IPS-NIHi7 (cell line): ENCODE measurements around the gene TTC14.
"Not testable (repeated sequence)": the region's sequence is repeated elsewhere in the genome, so short reads cannot be mapped to it uniquely, and the experiment has no call there.

Source experiments
- DNase-seq: peaks from one replicate; pipeline ENCODE4 v3.0.0; 2012; ENCODE audit warnings: mixed read lengths; ENCODE audit errors: extremely low spot score

TTC14 gene, protein sequence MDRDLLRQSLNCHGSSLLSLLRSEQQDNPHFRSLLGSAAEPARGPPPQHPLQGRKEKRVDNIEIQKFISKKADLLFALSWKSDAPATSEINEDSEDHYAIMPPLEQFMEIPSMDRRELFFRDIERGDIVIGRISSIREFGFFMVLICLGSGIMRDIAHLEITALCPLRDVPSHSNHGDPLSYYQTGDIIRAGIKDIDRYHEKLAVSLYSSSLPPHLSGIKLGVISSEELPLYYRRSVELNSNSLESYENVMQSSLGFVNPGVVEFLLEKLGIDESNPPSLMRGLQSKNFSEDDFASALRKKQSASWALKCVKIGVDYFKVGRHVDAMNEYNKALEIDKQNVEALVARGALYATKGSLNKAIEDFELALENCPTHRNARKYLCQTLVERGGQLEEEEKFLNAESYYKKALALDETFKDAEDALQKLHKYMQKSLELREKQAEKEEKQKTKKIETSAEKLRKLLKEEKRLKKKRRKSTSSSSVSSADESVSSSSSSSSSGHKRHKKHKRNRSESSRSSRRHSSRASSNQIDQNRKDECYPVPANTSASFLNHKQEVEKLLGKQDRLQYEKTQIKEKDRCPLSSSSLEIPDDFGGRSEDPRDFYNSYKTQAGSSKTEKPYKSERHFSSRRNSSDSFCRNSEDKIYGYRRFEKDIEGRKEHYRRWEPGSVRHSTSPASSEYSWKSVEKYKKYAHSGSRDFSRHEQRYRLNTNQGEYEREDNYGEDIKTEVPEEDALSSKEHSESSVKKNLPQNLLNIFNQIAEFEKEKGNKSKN

DNA sequence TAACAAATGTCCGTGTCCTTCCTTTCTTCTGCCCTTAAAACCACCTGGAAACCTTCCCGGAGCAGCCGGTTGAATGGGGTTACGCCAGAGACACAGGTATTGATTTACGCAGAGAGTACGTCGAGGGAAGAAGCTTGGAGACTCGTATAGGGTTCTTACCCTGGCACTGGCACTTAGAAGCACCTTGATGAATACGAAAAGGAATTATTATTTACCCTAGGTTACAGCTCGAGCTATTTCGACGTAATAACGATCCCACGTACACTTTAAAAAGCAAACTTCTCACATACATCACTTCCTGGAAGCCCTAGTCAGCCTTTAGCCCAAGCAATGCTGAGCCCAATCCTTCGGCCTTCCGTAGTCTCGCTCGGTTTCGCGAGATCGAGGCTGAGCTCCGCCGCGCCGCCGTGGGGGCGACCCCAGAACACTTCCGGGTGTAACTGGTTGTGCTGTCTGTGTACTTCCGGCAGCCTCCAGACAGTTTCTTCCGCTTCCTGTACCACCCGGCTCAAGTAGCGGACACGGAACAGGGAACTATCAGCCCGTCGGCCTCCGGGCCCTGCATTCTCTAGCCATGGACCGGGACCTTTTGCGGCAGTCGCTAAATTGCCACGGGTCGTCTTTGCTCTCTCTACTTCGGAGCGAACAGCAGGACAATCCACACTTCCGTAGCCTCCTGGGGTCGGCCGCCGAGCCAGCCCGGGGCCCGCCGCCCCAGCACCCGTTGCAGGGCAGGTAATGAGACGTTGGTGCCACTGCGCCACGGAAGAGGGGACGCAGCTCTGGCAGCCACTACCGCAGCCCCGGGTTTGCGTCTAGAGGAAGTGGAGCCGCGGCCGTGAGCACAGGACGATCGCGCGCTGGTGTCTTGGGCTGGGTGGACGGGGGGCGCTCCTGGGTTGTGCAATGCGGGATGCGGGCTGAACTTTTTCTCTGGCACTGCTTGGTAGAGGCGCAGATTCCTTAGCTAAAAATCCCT is at the start of gene TTC14:
TTC14 (plus strand) TSS at position 476 of the 979 bp plus-strand sequence; CDS start at position 575, 99 bp downstream.
- DNase-seq = peak; percentile 92

DNA sequence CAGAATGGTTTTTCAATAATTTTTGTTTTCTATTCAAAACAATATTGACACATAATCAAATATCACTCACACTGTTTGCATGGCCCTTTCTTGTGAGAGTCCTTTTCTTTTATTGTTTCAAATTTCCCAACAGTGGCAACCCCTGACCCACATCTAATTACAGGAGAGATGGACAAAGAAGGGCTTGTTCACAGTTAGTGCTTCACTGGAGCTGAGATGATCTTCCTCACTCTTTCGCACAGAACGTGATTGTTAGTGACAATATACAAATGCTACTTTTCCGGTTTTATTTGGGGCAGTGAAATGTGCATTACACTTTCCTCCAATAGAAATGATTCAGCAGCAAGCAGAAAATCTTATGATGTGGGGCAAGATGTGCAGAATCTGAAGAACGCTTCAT is 38.6 kb upstream of the TTC14 start:
- DNase-seq = no peak

DNA sequence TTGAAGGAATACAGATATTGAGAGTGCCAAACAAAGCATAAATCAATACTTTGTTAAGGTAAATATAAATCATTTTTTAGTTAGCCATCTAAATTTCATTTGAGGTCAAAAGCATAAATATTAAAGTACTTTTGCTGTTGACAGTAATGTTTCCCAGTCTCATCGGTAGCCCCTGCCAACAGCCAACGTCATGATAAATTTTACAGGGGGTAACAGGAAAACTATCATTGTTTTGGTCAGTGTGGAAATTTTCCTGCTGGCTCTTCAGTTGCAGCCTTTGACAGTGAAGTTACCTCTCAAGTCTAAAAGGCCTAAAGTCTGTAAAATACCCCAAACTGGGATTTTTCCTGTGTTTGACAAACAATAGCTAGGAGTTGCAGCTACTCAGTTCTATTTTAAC is 37.3 kb upstream of the TTC14 start:
- DNase-seq = no peak

DNA sequence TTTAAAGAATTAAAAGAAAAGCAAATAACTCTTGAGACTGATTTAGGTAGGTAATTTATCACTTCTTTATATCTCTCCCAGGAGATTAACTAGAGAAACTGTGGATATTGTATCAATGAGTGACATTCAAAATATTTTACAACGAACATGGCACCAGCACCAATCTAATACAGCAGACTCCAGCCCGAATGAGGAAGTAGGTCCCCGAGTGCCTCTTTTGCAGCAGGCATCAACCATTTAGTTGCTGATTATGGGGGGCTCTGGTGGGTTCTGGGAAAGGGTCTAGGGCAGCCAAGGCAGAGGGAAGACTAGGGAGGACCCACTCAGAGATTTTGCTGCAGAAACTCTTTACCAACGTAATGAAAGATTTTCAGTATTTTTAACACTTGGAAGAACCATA is 31.7 kb upstream of the TTC14 start:
- no peak for DNase-seq

DNA sequence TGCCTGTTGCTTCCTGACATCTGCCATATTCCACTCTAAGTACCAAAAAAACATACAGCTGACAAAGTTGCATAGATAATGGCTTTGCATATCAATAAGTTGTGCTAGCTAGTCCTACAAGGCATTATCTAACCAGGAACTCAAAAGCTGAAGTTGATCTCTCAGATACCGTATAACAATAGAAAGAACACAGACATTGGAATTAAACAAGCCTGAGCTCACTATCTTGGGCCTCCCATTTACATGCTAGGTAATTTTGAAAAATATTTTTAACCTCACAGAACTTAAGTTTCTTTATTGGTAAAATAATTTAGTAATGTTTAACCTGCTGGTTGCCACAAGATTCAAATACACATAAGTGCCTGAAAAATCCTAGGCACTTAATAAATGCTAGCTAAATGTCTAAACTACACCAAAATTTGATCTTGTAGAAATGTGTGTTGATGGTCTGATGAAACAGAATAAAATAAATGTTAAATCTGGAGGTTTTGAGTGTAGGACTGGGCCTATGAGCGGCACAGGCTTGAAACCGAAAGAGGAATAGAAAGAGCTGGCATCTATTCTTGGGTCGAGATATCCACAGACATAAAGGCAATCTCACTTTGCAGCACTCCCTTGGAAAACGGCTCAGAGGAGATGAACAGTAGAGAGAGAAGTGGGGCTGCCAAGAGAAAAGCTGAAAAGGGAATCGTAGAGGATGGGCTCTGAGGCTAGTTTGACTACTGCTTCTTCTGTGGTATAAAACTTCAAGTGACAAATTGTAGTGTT is 29.9 kb upstream of the TTC14 start:
- DNase-seq = no peak

DNA sequence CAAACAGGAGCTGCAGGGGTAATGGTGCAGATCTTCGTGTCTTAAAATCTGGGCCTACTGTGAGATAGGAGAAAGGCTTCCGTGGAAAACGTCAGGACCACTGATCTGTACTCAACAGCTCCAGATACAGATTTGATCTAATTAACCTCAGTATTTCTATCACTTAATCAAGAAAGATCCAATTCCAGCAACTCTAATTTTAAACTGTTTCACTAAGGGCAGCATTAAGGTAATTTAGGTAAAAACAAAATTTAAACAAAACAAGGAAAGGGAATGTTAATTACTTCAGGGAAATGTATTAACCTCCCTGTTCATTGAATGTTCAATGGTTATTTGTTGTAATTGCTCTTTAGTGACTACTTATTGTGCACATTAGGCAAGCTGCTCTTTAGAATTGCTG is 26.4 kb upstream of the TTC14 start:
- no peak for DNase-seq

DNA sequence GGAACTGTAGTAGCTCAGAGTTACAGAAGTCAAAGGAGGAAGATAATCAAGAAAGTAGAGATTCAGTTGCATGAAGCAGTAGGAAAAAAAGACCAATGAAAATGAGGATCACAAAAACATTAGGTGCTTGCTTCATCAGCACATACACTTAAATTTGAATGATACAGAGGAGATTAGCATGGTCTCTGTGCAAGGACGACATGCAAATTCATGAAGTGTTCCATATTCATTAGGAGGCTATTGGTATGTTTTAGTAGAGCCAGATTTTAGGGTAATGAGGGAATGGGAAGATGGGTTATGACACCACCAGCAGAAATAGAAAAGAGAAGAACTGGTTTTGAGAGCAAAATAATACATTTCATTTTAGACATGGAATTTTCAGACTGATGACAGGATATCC is 21.0 kb upstream of the TTC14 start:
- DNase-seq = no peak

DNA sequence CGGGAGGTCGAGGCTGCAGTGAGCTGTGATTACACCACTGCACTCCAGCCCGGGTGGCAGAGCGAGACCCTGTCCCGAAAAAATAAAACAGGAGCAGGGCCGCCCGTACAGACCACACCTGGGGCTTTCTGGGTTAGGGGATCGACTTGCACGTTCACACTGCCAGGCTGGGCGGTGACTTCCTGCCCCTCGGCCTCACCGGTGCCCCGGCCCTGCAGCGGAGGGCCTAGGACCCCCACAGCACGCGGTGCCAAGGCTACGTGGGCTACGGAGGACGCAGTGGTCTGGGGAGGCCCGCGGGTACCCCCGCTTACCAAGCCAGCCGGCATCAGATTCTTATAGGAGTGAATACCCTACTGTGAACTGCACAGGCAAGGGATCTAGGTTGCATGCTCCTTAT is 11.6 kb upstream of the TTC14 start:
- no peak for DNase-seq

DNA sequence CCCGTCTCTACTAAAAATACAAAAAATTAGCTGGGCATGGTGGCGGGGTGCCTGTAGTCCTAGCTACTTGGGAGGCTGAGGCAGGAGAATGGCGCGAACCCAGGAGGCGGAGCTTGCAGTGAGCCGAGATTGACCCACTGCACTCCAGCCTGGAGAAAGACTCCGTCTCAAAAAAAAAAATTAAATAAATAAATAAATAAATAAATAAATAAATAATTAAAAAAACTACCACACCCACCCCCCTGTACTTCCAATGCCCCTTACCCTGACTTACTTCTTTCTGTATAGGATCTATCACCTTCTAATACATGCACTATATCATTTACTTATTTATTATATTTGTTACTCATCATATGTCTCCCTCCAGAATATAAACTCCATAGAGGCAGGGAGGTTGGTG is 8.3 kb upstream of the TTC14 start:
- DNase-seq = not testable (repeated sequence)

DNA sequence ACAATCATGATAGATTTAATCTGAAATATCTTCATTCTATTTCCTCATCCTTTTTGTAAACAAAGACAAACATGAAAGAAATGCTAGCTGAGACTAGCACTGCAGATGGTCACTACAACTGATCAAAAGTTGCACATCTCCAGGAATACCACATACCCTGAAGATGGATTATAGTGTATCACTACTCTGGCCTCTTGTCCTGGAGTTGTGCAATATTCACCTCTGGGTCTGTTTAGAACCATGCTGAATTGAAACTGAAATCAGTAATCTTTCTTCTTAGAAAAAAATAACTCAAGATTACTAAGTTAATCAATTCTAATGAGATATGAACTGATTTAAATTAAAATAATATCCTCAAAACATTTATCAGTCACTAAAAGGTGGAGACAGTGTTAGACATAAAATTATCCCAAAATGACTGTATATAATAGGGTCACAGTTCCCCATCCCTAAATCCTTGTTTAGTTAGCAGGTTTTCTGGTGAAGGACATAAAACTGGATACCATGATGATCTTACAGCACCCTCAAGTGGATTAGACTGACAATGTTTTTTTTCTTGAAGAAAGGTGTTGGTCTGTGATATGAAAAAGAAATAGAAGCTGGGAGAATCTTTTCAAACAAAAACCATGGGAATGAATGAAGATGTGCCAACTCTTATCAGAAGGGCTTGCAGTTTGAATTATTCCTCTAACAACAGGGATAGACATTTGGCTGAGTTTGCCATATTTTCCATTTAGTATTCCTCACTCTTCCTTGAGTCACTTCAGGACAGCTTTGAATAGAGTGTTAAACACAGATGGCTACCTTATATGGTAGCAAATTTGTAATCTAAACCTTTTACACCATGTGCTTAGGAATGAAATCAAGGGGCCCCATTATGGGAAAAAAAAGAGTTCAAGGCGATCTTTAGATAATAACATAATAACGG is 7.1 kb upstream of the TTC14 start:
- peak; percentile 13 for DNase-seq

DNA sequence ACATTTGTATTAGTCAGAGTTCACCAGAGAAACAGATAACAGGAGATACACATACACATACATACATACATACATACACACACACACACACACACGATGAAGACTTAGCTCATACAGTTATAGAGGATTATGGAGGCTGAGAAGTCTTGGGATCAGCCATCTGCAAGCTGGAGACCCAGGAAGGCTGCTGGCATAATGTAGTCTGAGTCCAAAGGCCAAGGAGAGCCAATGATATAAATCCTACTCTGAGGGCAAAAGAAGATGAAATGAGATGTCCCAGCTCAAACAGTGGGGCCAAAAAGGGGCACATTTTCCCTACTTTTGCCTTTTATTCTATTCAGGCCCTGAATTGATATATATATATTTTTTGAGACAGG is 6.4 kb upstream of the TTC14 start:
- DNase-seq = no peak

DNA sequence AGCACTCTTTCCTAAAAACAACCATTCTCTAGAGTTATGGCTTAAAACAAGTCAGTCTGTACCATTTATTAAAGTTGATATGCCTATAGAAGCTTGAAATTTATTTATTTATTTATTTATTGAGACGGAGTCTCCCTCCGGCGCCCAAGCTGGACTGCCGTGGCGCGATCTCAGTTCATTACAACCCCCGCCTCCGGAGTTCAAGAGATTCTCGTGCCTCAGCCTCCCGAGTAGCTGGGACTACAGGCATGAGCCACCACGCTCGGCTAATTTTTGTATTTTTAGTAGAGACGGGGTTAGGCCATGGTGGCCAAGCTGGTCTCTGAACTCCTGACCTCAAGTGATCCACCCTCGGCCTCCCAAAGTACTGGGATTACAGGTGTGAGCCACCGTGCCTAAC is 1.5 kb upstream of the TTC14 start:
- DNase-seq = no peak

DNA sequence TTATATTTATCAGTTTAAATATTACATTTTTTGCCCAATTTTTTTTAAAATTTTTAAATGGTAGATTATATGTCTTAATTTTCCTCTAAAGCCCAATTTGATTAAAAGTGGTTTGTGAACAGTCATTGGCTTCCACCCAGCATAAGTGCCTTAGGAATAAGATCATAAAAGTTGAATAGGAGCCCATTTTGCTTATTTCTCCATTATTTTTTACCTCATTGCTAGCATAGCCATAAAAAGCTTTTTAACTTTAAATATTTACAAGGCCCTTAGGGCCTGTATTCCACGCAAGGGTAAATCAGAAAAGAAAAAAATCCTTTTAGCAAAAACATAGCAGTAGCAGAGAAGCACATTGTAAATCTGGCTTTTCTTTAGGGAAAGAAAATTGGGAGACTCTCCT is 9.0 kb downstream of the TTC14 start:
- no peak for DNase-seq

DNA sequence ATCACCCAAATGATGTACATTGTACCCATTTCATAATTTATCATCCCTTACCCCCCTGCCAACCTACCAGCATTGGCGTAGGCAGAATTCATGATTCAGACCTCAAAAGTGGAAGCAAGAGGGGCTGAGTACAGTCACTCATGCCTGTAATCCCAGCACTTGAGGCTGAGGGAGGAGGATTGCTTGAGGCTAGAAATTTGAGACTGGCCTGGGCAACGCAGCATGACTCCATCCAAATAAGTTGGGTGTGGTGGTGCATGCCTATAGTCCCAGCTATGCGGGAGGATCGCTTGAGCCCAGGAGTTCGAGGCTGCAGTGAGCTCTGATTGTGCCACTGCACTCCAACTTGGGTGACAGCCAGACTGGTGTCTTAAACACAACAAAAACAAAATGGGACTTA is 10.4 kb downstream of the TTC14 start:
- DNase-seq = no peak

DNA sequence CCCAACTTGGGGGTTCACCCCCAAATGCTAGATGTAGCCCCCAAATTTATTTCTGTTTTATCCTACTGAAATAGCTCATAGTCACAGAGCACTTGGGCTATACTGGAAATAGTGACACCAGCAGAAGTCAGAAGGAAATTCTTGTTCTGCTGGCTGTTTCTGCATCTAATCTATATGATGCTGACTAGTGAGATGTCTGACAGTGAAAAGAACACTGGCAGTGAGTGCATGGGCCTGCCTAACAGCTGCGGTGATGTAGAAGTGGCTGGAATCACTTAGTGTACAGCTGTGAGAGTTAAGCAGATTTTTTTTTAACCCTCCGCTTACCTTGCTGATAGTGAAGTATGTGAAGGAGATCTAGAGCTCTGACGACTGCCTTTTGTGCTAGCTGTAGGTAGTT is 14.0 kb downstream of the TTC14 start:
- DNase-seq = no peak

DNA sequence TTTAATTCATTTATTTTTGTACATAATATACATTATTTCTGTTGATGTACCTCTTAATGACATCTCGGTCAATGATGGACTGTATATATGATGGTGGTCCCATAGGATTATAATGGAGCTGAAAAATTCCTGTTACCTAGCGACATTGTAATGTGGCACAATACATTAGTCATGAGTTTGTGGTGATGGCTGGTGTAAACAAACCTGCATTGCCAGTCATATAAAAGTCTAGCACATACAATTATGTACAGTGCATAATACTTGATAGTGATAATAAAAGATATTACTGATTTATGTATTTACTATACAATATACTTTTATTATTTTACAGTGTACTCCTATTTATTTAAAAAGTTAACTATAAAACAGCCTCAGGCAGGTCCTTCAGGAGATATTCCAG is 15.1 kb downstream of the TTC14 start:
- DNase-seq = no peak

DNA sequence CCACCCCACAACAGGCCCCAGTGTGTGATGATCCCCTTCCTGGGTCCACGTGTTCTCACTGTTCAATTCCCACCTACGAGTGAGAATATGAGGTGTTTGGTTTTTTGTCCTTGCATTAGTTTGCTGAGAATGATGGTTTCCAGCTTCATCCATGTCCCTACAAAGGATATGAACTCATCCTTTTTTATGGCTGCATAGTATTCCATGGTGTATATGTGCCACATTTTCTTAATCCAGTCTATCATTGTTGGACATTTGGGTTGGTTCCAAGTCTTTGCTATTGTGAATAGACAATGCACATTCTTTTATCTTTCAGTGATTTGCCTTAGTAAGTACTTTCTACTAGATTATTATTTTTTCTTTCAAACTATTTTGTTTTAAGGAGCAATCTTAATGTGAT is 16.6 kb downstream of the TTC14 start:
- not testable (repeated sequence) for DNase-seq

DNA sequence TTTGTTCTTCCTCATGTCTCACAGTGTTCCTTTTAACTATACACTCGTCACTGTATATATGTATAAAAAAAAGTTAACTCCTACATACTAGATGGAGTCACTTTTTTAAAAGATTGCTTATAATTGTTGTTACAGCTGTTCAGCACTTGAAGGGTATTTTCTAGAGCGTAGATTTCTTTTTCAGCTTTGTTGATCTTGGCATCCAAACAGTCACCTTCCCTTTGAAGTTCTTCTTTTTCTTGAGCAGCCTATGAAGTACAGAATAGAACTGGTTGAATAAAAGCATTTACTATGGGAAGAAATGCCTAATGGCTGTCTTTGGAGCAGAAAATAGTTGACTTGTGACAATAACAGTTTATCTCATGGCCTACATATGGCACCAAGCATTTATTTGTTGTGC is 17.8 kb downstream of the TTC14 start:
- no peak for DNase-seq

DNA sequence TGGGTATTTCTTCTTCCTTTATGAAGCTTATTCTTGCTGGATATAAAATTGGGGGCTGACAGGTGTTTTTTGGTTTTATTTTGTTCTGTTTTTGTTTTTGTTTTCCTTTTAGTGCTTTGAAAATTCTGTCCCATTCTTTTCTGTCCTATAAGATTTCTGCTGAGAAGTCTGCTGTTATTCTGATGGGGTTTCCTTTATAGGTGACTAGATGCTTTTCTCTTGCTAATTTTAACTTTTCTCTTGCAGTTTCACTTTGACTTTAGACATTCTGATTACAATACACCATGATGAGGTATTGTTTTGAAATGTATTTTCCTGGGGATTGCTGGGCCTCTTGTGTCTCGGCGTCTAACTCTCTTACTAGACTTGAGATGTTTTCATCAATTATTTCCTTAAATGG is 22.8 kb downstream of the TTC14 start:
- DNase-seq = no peak

DNA sequence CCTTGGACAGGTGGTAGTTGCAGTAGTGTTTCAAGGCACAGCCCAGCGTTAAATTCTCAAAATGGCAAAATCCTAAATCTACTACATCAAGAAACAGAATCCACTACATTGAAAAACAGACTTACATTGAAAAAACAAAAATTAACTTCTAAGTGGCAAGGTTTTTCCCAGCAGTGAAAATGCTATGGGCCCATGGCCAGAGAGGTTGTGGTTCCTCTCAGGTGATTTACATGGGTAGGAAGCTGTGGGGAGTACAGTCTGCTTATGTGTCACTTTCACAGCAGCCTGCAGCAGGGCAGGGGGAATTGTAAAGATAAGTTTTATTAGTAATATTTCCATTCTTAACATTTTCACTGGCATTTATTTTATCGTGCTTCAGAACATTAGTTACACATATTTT is 24.9 kb downstream of the TTC14 start:
- no peak for DNase-seq
